Stimulated activated CD4-positive, alpha-beta T cell treated with anti-CD3 and anti-CD28 coated beads, Interleukin-4, amount 100 ng/mL, for 48 hours (primary cell): Measurements from ENCODE around the gene ITSN1.

Experiments used
- DNase-seq, 2 donors: peaks; one replicate each; pipeline ENCODE4 v3.0.0-alpha.2; 2020; ENCODE audit warnings: low read depth in 2 of 2

The ITSN1 gene

DNA sequence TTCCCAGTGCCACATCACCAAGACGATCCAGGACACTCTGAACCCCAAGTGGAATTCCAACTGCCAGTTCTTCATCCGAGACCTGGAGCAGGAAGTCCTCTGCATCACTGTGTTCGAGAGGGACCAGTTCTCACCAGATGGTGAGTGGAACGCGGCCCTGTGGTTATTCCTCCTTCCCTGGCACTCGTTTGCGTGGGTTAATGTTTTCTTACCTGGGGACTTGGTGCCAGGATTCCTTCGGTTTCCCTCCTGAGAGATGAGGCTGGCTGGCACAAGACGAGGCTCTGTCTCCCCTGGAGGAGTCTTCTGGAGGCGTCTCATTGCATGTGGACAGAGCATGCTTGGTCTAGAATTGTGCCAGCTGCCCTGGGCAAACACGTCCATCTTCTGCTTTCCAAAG is 244.0 kb downstream of the ITSN1 start:
- no peak for DNase-seq

DNA sequence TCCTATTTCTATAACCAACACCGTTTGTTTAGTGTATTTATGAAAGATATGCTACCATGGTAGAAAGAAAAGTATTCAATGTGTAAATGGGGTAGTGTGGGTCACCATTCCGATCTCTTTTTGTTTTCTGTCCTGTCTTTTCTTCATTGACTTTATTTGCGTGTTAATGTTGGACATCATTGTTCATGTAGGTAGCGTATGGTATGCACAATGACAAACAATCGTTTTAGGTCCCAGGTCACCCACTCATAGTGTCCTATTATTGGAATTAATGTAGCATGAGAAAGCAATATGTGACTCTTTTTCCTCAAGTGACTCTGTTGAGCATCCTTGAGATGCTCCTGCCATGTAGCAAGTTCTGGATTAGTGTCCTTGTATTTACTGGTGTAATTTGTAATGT is 247.9 kb downstream of the ITSN1 start:
- DNase-seq, result no peak

DNA sequence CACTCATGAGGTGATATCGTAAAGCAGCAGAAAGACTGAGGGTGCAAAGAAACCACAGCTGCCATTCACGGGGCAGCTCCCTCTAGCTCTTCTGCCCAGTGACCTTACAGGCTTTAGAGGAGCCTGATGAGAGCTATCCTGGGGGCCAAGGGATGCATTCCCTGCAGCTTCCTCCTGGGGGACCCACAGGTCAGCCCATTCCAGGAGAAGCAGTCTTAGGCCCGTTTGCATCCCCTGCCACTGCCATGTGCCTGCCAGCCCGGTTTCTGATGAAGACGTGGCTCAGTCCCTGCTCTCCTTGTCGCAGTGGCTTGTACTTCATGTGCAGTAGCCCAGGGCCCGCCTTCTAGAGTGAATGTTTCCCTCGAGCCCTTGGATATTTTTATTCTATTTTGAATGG is 250.6 kb downstream of the ITSN1 start:
- no peak for DNase-seq

DNA sequence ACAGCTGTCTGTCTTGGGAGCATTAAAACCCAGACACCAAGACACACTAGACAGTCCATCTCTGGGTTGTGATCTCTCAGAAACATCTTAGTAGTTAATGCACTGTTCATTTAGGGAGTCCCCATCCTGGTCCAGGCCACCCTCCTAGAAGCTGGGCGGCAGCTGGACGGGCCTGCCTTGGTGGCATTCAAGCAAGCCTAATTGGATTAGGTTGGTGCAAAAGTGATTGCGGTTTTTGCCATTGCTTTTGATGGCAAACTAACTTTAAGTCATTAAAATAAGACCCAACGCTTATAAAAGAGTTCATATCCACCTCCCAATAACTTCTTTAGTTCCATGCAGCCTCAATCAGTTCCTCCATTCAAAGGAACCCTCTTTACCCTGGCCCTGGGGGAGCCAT is 251.6 kb downstream of the ITSN1 start:
- no peak for DNase-seq

DNA sequence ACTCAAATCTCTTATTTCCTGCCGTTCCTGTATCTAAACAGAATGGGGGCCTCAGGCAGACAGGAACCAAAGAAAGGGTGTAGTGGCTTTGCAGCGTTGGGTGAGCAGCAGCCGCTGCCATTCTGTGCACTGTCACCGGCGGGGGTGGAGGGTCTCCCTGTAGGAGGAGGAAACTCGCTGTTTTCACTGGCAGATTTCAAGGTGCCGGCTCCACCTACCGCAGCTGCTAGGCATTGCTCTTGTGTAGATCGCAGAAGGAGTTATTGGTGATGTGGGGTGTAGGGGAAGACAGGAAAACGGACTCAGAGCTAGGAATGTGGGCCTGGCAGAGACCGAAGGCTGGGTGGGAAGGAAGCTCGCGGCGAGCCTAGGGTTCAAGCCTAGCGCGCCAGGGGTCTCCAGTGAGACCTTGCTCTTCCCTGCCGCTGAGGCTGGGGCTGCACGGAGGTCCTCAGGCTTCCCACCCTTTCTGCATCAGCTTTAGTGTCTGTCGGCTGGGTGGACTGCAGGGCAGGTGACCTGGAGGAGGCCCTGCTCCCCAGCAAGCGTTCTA is 252.5 kb downstream of the ITSN1 start:
- DNase-seq, result peak; percentile 60 to 61

DNA sequence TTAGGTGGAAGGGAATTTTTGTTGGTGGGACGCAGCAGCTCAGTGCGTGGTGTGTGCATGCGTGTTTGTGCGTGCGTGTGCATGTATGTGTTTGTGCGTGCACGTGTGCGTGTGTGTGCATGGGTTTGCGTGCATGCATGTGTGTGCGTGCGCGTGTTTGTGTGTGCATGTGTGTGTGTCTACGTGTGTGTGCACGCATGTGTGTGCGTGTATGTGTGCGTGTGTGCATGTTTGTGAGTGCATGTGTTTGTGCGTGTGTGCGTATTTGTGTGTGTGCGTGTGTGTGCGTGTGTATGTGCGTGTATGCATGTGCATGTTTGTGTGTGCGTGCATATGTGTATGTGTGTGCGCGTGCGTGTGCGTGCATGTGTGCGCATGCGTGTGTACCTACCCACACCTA is 253.1 kb downstream of the ITSN1 start:
- no peak for DNase-seq

GRCh38 chr21:33896691-33897090 is 254.4 kb downstream of the ITSN1 start:
- no peak for DNase-seq

DNA sequence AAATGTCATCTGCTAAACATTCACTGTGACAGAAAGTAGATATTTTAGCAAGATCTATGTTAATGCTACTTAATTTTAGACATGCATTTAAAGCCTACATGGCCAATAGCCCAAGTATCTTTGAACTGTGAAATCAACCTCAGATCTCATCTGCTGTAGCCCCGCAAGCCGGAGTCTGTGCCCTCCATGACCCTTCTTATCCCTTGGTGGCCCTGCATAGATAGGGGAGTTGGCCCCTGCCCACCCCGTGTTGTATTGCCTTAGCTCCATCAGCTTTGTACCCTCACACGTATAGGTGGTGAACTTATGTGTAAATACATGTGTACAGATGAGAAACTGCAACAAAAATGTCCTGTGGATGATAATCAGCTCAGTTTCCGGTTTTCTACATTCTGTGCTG is 254.8 kb downstream of the ITSN1 start:
- no peak for DNase-seq

DNA sequence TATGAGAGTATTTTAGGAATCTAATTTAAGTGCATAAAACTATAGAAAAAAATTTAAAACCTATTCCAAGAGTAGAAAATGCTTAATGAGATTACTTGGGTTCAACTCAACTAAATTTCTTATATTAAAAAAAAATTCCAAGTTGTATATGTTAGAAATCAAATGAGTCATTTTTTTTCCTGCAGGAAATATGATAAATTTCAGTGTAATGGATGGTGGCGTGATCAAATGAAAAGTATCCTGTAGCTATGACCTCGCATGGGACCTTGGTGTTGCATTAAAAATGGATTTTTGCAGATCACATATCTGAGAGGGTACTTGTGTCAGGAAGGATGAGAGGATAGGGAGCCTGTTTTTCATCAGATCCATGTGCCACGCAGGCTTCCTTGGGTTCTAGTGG is 255.4 kb downstream of the ITSN1 start:
- DNase-seq, result no peak

DNA sequence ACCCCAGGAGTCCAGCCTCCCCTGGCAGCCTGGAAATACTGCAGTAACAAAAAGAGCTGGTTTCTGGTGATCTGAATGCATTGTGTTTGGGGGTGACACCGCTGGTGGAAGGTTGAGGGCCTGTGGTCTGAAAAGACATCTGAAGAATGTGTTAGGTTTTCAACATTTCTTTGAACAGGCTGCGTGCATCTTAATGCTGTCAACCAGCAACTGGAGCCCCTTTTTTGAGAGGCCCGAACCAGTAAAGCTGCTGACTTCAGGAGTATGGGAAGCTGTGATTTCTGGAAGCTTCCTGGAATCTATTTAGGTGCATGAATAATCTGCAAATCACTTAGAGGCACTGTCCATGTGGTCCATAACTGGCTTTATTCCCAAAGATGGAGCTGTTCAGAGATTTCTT is 256.3 kb downstream of the ITSN1 start:
- no peak for DNase-seq

GRCh38 chr21:33899199-33899598 is 256.9 kb downstream of the ITSN1 start:
- DNase-seq, result no peak

GRCh38 chr21:33901412-33902288 is 259.3 kb downstream of the ITSN1 start:
- DNase-seq, result no peak

DNA sequence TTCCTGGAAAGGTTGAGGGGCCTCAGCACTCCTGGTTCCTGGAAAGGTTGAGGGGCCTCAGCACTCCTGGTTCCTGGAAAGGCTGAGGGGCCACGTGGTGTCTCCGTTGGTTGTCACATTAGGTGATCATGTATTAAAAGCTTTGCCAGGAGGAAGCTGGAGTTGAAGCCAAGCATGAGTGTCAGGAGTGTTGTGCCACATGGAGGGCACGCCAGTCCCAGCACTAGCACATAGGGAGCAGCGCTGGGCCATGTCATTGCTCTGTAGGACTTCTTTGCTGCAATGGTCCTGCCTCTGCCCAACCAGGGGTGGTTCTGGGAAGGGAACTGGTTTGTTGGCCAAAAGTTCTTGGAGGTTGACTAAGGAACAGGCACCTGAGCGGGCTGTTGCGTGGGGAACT is 260.0 kb downstream of the ITSN1 start:
- DNase-seq, result no peak

GRCh38 chr21:33904041-33904440 is 261.7 kb downstream of the ITSN1 start:
- no peak for DNase-seq

GRCh38 chr21:33908760-33909159 is 266.5 kb downstream of the ITSN1 start:
- peak; percentile 37 to 52 for DNase-seq

GRCh38 chr21:33909756-33910155 is 267.5 kb downstream of the ITSN1 start:
- no peak for DNase-seq

DNA sequence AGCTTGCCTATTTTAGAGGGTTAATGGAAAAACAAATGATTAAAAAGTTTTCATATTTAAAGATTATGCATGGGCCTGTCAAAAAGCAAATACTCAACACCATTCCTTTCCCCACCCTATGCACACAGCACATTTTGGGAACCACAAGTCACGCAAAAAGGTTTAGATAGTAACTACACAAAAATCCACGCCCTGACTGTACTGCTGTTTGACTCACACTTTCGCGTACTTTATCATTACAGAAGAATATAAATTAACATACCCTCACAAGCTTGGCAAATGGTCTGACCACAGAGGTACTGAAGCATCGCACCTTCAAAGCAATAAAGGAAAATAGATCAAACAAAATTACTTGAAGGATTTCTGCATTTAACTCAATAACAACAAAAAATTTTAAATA is 271.9 kb downstream of the ITSN1 start:
- no peak for DNase-seq

DNA sequence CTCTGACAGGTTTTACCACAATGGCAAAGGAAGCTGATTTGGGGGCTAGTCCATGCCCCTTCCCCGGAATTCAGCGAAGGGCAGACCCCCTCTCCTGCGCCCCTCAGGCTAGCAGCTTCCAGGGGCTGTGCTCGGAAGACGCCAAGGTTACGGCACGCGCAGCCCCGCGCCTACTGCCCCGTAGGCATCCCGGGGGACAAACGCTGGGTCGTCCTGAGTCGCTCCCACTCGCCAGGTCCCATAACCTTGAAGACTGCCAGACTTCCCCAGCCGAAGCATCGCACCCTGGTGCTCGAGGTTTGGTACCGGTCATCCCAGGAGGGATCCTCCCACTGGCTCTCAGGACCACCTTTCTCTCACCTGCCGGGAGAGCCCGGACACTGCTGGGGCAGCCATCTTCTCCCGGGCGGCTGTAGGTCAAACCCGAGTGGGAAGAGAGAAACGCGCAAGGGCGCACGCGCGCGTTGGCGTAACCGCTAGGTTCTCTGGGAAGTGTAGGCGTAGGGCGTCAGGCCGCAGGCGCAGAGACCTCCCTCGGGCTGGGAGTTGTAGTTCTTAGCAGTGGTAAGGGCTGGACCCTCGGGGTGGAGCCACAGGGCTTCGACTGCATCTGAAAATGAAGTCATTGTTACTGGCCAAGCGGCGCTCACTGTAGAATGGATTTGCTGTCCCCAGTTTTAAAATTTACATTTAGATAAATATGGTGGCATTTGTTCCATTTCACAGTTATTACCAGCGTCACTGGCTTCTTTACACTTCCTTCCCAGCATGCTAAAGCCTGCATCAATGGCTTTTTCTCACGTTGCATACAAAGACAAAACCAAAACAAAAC is 273.3 kb downstream of the ITSN1 start, which contains the start of gene ATP5PO:
ATP5PO (minus strand) TSS at position 437 of the 832 bp plus-strand sequence; CDS start at position 396, 41 bp downstream.
- DNase-seq, result peak; percentile 94 to 96

- no peak for DNase-seq
Measured at GRCh38 chr21:33916200-33916567, 273.9 kb downstream of the ITSN1 start.

DNA sequence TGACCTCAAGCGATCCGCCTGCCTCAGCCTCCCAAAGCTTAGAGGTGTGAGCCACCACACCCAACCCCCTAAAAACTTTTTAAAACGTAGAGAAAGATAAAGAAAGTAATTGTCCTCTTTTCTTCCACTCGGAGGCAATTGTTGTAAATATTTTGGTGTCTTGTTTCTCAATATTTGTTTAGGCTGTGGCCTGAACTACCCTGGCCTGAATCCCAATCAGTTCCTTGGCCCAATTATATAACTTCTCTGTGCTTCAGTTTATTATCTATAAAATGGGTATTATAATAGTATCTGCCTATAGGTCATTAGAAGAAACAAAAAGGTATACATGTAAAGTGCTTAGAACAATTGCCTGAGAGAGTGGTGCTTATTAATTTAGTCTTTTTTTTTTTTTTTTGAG is 275.1 kb downstream of the ITSN1 start:
- no peak for DNase-seq

GRCh38 chr21:33924079-33924765 is 281.9 kb downstream of the ITSN1 start:
- DNase-seq, result peak; percentile 85 to 97

DNA sequence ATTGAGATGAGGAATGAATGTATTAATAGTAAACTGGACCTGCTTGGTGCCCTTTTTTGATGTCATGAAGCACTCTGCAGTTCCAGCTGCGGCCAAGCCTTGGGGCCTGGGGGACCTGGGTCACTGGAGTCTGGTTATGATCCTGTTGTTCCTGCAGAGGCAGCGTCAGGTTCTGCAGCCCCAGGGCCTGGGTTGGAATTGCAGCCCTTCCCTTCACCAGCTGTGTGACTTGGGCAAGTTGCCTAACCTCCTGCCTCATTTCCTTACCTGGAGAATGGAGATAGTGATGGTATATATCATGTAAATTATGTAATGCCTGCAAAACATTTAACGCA is 282.4 kb downstream of the ITSN1 start:
- DNase-seq, result no peak
